ENCODE data around the gene ALLC.

GRCh38 chr2:3674066-3674845 lies 16.3 kb downstream of the ALLC start:
- TF ChIP-seq GABPA (IDR thresholded peaks at IDR 0.05; ENCODE audit: low read depth) = no peak
- TF ChIP-seq CTCF (IDR thresholded peaks at IDR 0.05) = no peak
